ENCODE data around the gene CDH12.
"Not testable (repeated sequence)": the region's sequence is repeated elsewhere in the genome, so short reads cannot be mapped to it uniquely, and the experiment has no call there.

The CDH12 gene

GRCh38 chr5:22643356-22643755 is 209.8 kb downstream of the CDH12 start:
- no peak for DNase-seq

- DNase-seq = no peak
These were observed 221.5 kb downstream of the CDH12 start for GRCh38 chr5:22631683-22632082.

GRCh38 chr5:22627029-22627428 is 226.1 kb downstream of the CDH12 start:
- DNase-seq = no peak

GRCh38 chr5:22625451-22625850 is 227.7 kb downstream of the CDH12 start:
- no peak for DNase-seq

GRCh38 chr5:22621084-22621483 is 232.1 kb downstream of the CDH12 start:
- no peak for DNase-seq

GRCh38 chr5:22615964-22616363 is 237.2 kb downstream of the CDH12 start:
- DNase-seq = no peak

GRCh38 chr5:22614486-22615094 is 238.6 kb downstream of the CDH12 start:
- DNase-seq = no peak

GRCh38 chr5:22612928-22613327 is 240.2 kb downstream of the CDH12 start:
- DNase-seq = no peak

GRCh38 chr5:22611327-22611726 is 241.8 kb downstream of the CDH12 start:
- DNase-seq = no peak

- not testable (repeated sequence) for DNase-seq
These were observed 245.6 kb downstream of the CDH12 start for GRCh38 chr5:22607498-22607897.

- DNase-seq = no peak
These were observed 247.7 kb downstream of the CDH12 start for GRCh38 chr5:22605473-22605872.

- DNase-seq = no peak
These were observed 248.4 kb downstream of the CDH12 start for GRCh38 chr5:22604711-22605110.

- no peak for DNase-seq
These were observed 254.3 kb downstream of the CDH12 start for GRCh38 chr5:22598796-22599195.

GRCh38 chr5:22596404-22596970 is 256.7 kb downstream of the CDH12 start:
- DNase-seq = no peak

GRCh38 chr5:22594491-22594890 is 258.7 kb downstream of the CDH12 start:
- no peak for DNase-seq

- no peak for DNase-seq
These were observed 259.6 kb downstream of the CDH12 start for GRCh38 chr5:22593592-22593991.

- no peak for DNase-seq
These were observed 261.7 kb downstream of the CDH12 start for GRCh38 chr5:22591461-22591860.

GRCh38 chr5:22590677-22591268 is 262.4 kb downstream of the CDH12 start:
- no peak for DNase-seq

GRCh38 chr5:22577711-22578110 is 275.4 kb downstream of the CDH12 start:
- no peak for DNase-seq

- no peak for DNase-seq
These were observed 276.1 kb downstream of the CDH12 start for GRCh38 chr5:22577006-22577405.

- DNase-seq = no peak
These were observed 280.2 kb downstream of the CDH12 start for GRCh38 chr5:22572941-22573340.

GRCh38 chr5:22567983-22568382 is 285.2 kb downstream of the CDH12 start:
- DNase-seq = no peak

GRCh38 chr5:22560147-22560546 is 293.0 kb downstream of the CDH12 start:
- DNase-seq = peak; percentile 11

GRCh38 chr5:22557251-22557650 is 295.9 kb downstream of the CDH12 start:
- no peak for DNase-seq

GRCh38 chr5:22554475-22554874 is 298.7 kb downstream of the CDH12 start:
- DNase-seq = no peak
